Right lung (tissue), 5 donors: ENCODE measurements around the gene PLCB4. TPM values are rescaled to one million over a fixed set of nuclear protein-coding genes. Genes with fewer than 3 reads are reported as not detected.

Experiments
- DNase-seq, 2 donors: peaks; one replicate each; pipeline ENCODE4 v3.0.0-alpha.2; 2013
- polyA plus RNA-seq, 5 donors: library from polyadenylated mRNA; unstranded; fragments of 120-200 nt; gene quantifications; one replicate each; pipeline versions ENCODE4 v1.2.1 to v1.2.3, GENCODE V29; 2013; ENCODE audit warnings: inconsistent platforms in 1 of 5, low replicate concordance in 1 of 5; ENCODE audit not compliant: insufficient read length in 5 of 5, insufficient read depth in 1 of 5

PLCB4 gene
- polyA plus RNA-seq, 5 donors, result 6.1 to 14.8 (median 11.5) TPM

GRCh38 chr20:9100691-9101090, 31.8 kb downstream of the PLCB4 start:
- DNase-seq, result no peak

GRCh38 chr20:9102456-9102855, 33.6 kb downstream of the PLCB4 start:
- DNase-seq, result no peak

GRCh38 chr20:9103955-9104354, 35.1 kb downstream of the PLCB4 start:
- no peak for DNase-seq

- DNase-seq, result no peak
Observed at GRCh38 chr20:9108260-9108659, 39.4 kb downstream of the PLCB4 start.

- no peak for DNase-seq
Observed at GRCh38 chr20:9109566-9109965, 40.7 kb downstream of the PLCB4 start.

GRCh38 chr20:9110365-9110764, 41.5 kb downstream of the PLCB4 start:
- DNase-seq, result peak; percentile 52 to 69

GRCh38 chr20:9110916-9111432, 42.1 kb downstream of the PLCB4 start:
- no peak for DNase-seq

- no peak for DNase-seq
Observed at GRCh38 chr20:9112541-9113515, 43.9 kb downstream of the PLCB4 start.

GRCh38 chr20:9114709-9115108, 45.8 kb downstream of the PLCB4 start:
- DNase-seq, result no peak

GRCh38 chr20:9117548-9117947, 48.7 kb downstream of the PLCB4 start:
- DNase-seq, result no peak

- DNase-seq, result no peak
Observed at GRCh38 chr20:9119776-9120175, 50.9 kb downstream of the PLCB4 start.

GRCh38 chr20:9121211-9121610, 52.3 kb downstream of the PLCB4 start:
- DNase-seq, result no peak

GRCh38 chr20:9122571-9122970, 53.7 kb downstream of the PLCB4 start:
- no peak for DNase-seq

- DNase-seq, result no peak
Observed at GRCh38 chr20:9126527-9126926, 57.6 kb downstream of the PLCB4 start.

- no peak for DNase-seq
Observed at GRCh38 chr20:9128568-9128967, 59.7 kb downstream of the PLCB4 start.

- no peak for DNase-seq
Observed at GRCh38 chr20:9129756-9130155, 60.9 kb downstream of the PLCB4 start.

GRCh38 chr20:9130521-9130920, 61.6 kb downstream of the PLCB4 start:
- no peak for DNase-seq

GRCh38 chr20:9131841-9132240, 63.0 kb downstream of the PLCB4 start:
- no peak for DNase-seq

GRCh38 chr20:9134346-9134745, 65.5 kb downstream of the PLCB4 start:
- no peak for DNase-seq

- no peak for DNase-seq
Observed at GRCh38 chr20:9136114-9136513, 67.2 kb downstream of the PLCB4 start.

GRCh38 chr20:9137001-9137400, 68.1 kb downstream of the PLCB4 start:
- no peak for DNase-seq

GRCh38 chr20:9139106-9139833, 70.4 kb downstream of the PLCB4 start:
- DNase-seq, result no peak
